HEK293T (cell line): ENCODE data around the gene DNAAF2.

Experiments
- ARNT ChIP-seq: fragments of 450-650 bp; IDR thresholded peaks from 2 replicates; pipeline ENCODE4 v1.6.1; 2017; ENCODE audit warnings: mild to moderate bottlenecking
- SP1 ChIP-seq: fragments of 450-650 bp; IDR thresholded peaks from 2 replicates; pipeline ENCODE4 v1.6.1; 2017
- SUZ12 ChIP-seq: fragments of 450-650 bp; IDR thresholded peaks from 2 replicates; pipeline ENCODE4 v1.6.1; 2016; ENCODE audit warnings: mild to moderate bottlenecking

DNA sequence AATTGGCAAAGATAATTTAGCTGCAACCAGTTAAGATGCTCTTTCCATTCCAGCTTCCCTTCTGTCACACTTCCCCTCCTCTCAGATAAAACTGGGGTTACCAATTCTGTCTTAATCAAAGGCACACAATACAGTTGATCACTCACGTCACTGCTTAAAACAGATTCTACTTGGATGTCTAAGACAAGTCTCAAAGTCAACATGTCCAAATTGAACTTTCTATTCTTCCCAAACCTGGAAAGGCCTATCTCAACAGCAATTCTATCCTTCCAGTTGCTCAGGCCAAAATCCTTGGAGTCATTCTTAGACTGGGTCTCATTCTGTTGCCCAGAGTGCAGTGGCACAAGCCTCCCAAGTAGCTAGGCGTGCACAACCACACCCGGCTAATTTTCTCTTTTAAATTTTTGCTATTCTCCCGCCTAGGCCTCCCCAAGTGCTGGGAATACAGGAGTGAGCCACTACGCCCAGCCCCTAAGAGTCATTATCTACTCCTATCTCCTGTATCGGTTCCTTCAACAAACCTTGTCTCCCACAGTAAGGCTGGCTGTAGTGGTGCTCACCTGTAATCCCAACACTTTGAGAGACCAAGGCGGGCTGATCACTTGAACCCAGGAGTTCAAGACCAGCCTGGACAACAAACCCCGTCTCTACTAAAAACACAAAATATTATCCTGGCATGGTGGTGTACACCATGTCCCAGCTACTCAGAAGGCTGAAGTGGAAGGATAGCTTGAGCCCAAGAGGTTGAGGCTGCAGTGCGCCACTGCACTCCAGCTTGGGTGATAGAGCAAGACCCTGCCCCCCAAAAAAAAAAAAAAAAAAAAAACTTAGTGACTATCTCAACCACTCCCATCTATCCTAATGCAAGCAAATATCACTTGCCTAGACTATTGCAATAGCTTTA, 53.6 kb downstream of the DNAAF2 start:
- TF ChIP-seq SUZ12 (no peak), ARNT (no peak), SP1 (no peak)
